H1 (cell line): ENCODE measurements around the gene ORAI3. TPM values are rescaled to one million over a fixed set of nuclear protein-coding genes. Genes with fewer than 3 reads are reported as not detected.
A peak's percentile ranks its signal among the peaks of the same experiment; 100 is the strongest.

Experiments
- CTCF ChIA-PET: fragments of 300-600 bp; sonication (Branson Sonifier 250); formaldehyde crosslinking; loops from one replicate; lab custom pipeline; 2021; ENCODE audit not compliant: partially characterized antibody; lab: Charles Lee
- POLR2A ChIA-PET: fragments of 300-600 bp; sonication (Branson Sonifier 250); formaldehyde crosslinking; loops from one replicate; lab custom pipeline; 2021; ENCODE audit warnings: inconsistent platforms; ENCODE audit not compliant: partially characterized antibody; lab: Charles Lee
- DNase-seq, 2 experiments: peaks; one replicate each; pipeline versions ENCODE4 v3.0.0 to v3.0.0-alpha.2; 2010 to 2022; ENCODE audit warnings: low spot score in 2 of 2, low read depth in 1 of 2, mixed read lengths in 1 of 2
- FAIRE-seq: peaks from 2 replicates; lab custom pipeline; 2011; peaks lifted over from hg19 to GRCh38; lab: Jason Lieb, UNC
- H2AFZ ChIP-seq: 2 replicates; pipeline ENCODE4 v1.8.1; 2012; ENCODE audit warnings: low read length, inconsistent platforms
- H2AK5ac ChIP-seq: 2 replicates; pipeline ENCODE4 v1.6.1; 2013; ENCODE audit warnings: low read depth, low read length
- H2BK120ac ChIP-seq: replicated peaks from 2 replicates; pipeline ENCODE3; 2013; ENCODE audit warnings: low read depth, low read length, inconsistent platforms
- H2BK12ac ChIP-seq: 2 replicates; pipeline ENCODE4 v1.6.1; 2013; ENCODE audit warnings: low read depth, low read length
- H2BK15ac ChIP-seq: 2 replicates; pipeline ENCODE4 v1.6.1; 2013; ENCODE audit warnings: low read length
- H2BK20ac ChIP-seq: 2 replicates; pipeline ENCODE4 v1.6.1; 2013; ENCODE audit warnings: low read length
- H2BK5ac ChIP-seq: 2 replicates; pipeline ENCODE4 v1.6.1; 2013; ENCODE audit warnings: low read depth, low read length
- H3K14ac ChIP-seq: 2 replicates; pipeline ENCODE4 v1.6.1; 2013; ENCODE audit warnings: inconsistent platforms; ENCODE audit not compliant: insufficient read length
- H3K18ac ChIP-seq: 2 replicates; pipeline ENCODE4 v1.6.1; 2013; ENCODE audit warnings: low read length; ENCODE audit errors: extremely low read depth
- H3K23ac ChIP-seq: 2 replicates; pipeline ENCODE4 v1.6.1; 2013; ENCODE audit warnings: inconsistent platforms; ENCODE audit not compliant: insufficient read length
- H3K23me2 ChIP-seq: 2 replicates; pipeline ENCODE4 v1.6.1; 2013; ENCODE audit warnings: low read depth, low read length
- H3K27ac ChIP-seq: 2 replicates; pipeline ENCODE4 v1.6.1; 2011; ENCODE audit warnings: low read depth, low read length, inconsistent platforms
- H3K27me3 ChIP-seq, 4 experiments: replicated peaks in 1 of 4; 1 replicate in 1 of 4; 2 replicates in 3 of 4; pipeline versions ENCODE4 v1.6.1 to v1.8.1; 2011 to 2013; ENCODE audit warnings: low read length in 3 of 4, mild to moderate bottlenecking in 3 of 4, inconsistent platforms in 2 of 4, mixed read lengths in 2 of 4, moderate library complexity in 1 of 4; ENCODE audit not compliant: control insufficient read depth in 3 of 4, insufficient read depth in 3 of 4; ENCODE audit errors: extremely low read depth in 1 of 4
- H3K36me3 ChIP-seq, 4 experiments: 2 replicates each; pipeline versions ENCODE4 v1.6.1 to v1.8.1; 2011 to 2013; ENCODE audit warnings: mild to moderate bottlenecking in 4 of 4, low read length in 3 of 4, moderate library complexity in 2 of 4, control low read depth in 1 of 4, inconsistent platforms in 1 of 4; ENCODE audit not compliant: insufficient read depth in 4 of 4, control insufficient read depth in 2 of 4
- H3K4ac ChIP-seq: replicated peaks from 2 replicates; pipeline ENCODE3; 2013; ENCODE audit warnings: low read length, low read depth, mixed read lengths, inconsistent platforms; ENCODE audit not compliant: insufficient read length
- H3K4me1 ChIP-seq, 4 experiments: replicated peaks in 1 of 4; 1 replicate in 1 of 4; 2 replicates in 3 of 4; pipeline versions ENCODE4 v1.6.1 to v1.8.1; 2011 to 2013; ENCODE audit warnings: low read length in 3 of 4, inconsistent platforms in 2 of 4, mixed read lengths in 1 of 4; ENCODE audit not compliant: insufficient read depth in 4 of 4, control insufficient read depth in 3 of 4
- H3K4me2 ChIP-seq, 2 experiments: 2 replicates each; pipeline versions ENCODE4 v1.6.1 to v1.8.1; 2011 to 2013; ENCODE audit warnings: low read depth in 2 of 2, low read length in 2 of 2, control low read depth in 1 of 2, inconsistent platforms in 1 of 2, mild to moderate bottlenecking in 1 of 2; ENCODE audit not compliant: insufficient read depth in 1 of 2
- H3K4me3 ChIP-seq, 4 experiments: fragments of 200-600, 300-600 bp in 1 of 4; sonication (generic), shearing (Covaris generic), sonication (Bioruptor Twin) in 1 of 4; 2 replicates each; pipeline versions ENCODE4 v1.5.1 to v1.8.1; 2011 to 2016; ENCODE audit warnings: low read length in 4 of 4, low read depth in 3 of 4, control low read depth in 2 of 4, inconsistent platforms in 2 of 4, mild to moderate bottlenecking in 2 of 4, mixed read lengths in 1 of 4, moderate library complexity in 1 of 4; ENCODE audit not compliant: insufficient read depth in 2 of 4; ENCODE audit errors: extremely low read depth in 1 of 4
- H3K56ac ChIP-seq: replicated peaks from 2 replicates; pipeline ENCODE3; 2013; ENCODE audit warnings: low read depth, mild to moderate bottlenecking, mixed read lengths, low read length, inconsistent platforms; ENCODE audit not compliant: insufficient read length
- H3K79me1 ChIP-seq: 2 replicates; pipeline ENCODE4 v1.6.1; 2013; ENCODE audit warnings: low read depth, low read length, control low read depth
- H3K79me2 ChIP-seq, 2 experiments: 2 replicates each; pipeline versions ENCODE4 v1.6.1 to v1.8.1; 2012 to 2013; ENCODE audit warnings: low read length in 2 of 2, mild to moderate bottlenecking in 2 of 2, inconsistent platforms in 1 of 2; ENCODE audit not compliant: insufficient read depth in 2 of 2, control insufficient read depth in 1 of 2
- H3K9ac ChIP-seq, 4 experiments: replicated peaks in 1 of 4; 1 replicate in 1 of 4; 2 replicates in 3 of 4; pipeline versions ENCODE4 v1.6.1 to v1.8.1; 2011 to 2013; ENCODE audit warnings: low read depth in 3 of 4, low read length in 3 of 4, control low read depth in 2 of 4, mild to moderate bottlenecking in 2 of 4, moderate library complexity in 2 of 4, inconsistent platforms in 1 of 4; ENCODE audit errors: extremely low read depth in 1 of 4
- H3K9me3 ChIP-seq, 2 experiments: 2 replicates each; pipeline versions ENCODE4 v1.6.1 to v1.8.1; 2012 to 2013; ENCODE audit warnings: mild to moderate bottlenecking in 2 of 2, moderate library complexity in 2 of 2, control low read depth in 1 of 2, inconsistent platforms in 1 of 2, low read depth in 1 of 2, low read length in 1 of 2, mixed read lengths in 1 of 2; ENCODE audit not compliant: insufficient read depth in 2 of 2
- H4K20me1 ChIP-seq, 2 experiments: replicated peaks in 1 of 2; 2 replicates each; pipeline versions ENCODE3 to v1.8.1; 2011 to 2013; ENCODE audit warnings: inconsistent platforms in 2 of 2, low read length in 2 of 2, mild to moderate bottlenecking in 1 of 2; ENCODE audit not compliant: insufficient read depth in 2 of 2, control insufficient read depth in 1 of 2
- H4K5ac ChIP-seq: 2 replicates; pipeline ENCODE4 v1.6.1; 2013; ENCODE audit warnings: low read length, low read depth, mixed read lengths, inconsistent platforms; ENCODE audit not compliant: insufficient read length
- H4K8ac ChIP-seq: 2 replicates; pipeline ENCODE4 v1.8.0; 2013; ENCODE audit warnings: mild to moderate bottlenecking, moderate library complexity, low read length, inconsistent platforms; ENCODE audit not compliant: insufficient read depth; ENCODE audit errors: extremely low read depth
- H4K91ac ChIP-seq: replicated peaks from 2 replicates; pipeline ENCODE3; 2013; ENCODE audit warnings: low read length, mixed read lengths, inconsistent platforms; ENCODE audit not compliant: insufficient read length
- BACH1 ChIP-seq: IDR thresholded peaks from 2 replicates; pipeline ENCODE4 v1.6.1; 2012; ENCODE audit warnings: low read length, improper control_type of control experiment
- HDAC2 ChIP-seq, 2 experiments: fragments of 300-600 bp in 1 of 2; sonication (generic) in 1 of 2; IDR thresholded peaks; 2 replicates each; pipeline ENCODE4 v1.6.1; 2011 to 2012; ENCODE audit warnings: low read depth in 2 of 2, low read length in 2 of 2, mild to moderate bottlenecking in 2 of 2, moderate library complexity in 2 of 2, borderline replicate concordance in 1 of 2, inconsistent platforms in 1 of 2
- HDAC6 ChIP-seq: IDR thresholded peaks from one replicate; pipeline ENCODE4 v1.7.1; 2012; ENCODE audit warnings: low read depth, mild to moderate bottlenecking, inconsistent platforms, low read length, moderate library complexity
- JUND ChIP-seq: IDR thresholded peaks from 2 replicates; pipeline ENCODE4 v1.6.1; 2011; ENCODE audit warnings: mild to moderate bottlenecking, improper control_type of control experiment, low read length
- NANOG ChIP-seq: IDR thresholded peaks from 2 replicates; pipeline ENCODE4 v1.6.1; 2011; ENCODE audit warnings: low read length, low read depth, mild to moderate bottlenecking, inconsistent platforms; ENCODE audit not compliant: insufficient read depth, poor library complexity, severe bottlenecking
- NRF1 ChIP-seq: IDR thresholded peaks from 2 replicates; pipeline ENCODE4 v1.6.1; 2011; ENCODE audit warnings: mild to moderate bottlenecking, low read depth, low read length, improper control_type of control experiment
- POLR2A ChIP-seq, 2 experiments: IDR thresholded peaks; 1 replicate in 1 of 2; 2 replicates in 1 of 2; pipeline ENCODE4 v1.6.1; 2011; ENCODE audit warnings: low read depth in 2 of 2, low read length in 2 of 2, mild to moderate bottlenecking in 2 of 2; ENCODE audit errors: control extremely low read depth in 1 of 2
- POLR2AphosphoS5 ChIP-seq: IDR thresholded peaks from 2 replicates; pipeline ENCODE4 v1.6.1; 2011; ENCODE audit warnings: low read depth, low read length
- SIN3A ChIP-seq, 2 experiments: IDR thresholded peaks in 1 of 2; conservative IDR thresholded peaks in 1 of 2; 2 replicates each; pipeline ENCODE4 v1.6.1; 2011 to 2012; ENCODE audit warnings: low read length in 2 of 2, improper control_type of control experiment in 1 of 2, low read depth in 1 of 2, mild to moderate bottlenecking in 1 of 2
- SIX5 ChIP-seq: IDR thresholded peaks from 2 replicates; pipeline ENCODE4 v1.6.1; 2011; ENCODE audit warnings: mild to moderate bottlenecking, low read depth, low read length
- SP4 ChIP-seq: IDR thresholded peaks from 2 replicates; pipeline ENCODE4 v1.6.1; 2012; ENCODE audit warnings: low read length, inconsistent platforms
- TAF1 ChIP-seq: IDR thresholded peaks from 2 replicates; pipeline ENCODE4 v1.6.1; 2011; ENCODE audit warnings: mild to moderate bottlenecking, low read depth, low read length
- WGBS, 2 experiments: shearing (Covaris generic) in 1 of 2; methylation state at CpG; one replicate each; pipeline versions ENCODE4 v1.1.6 to v1.1.7; 2013 to 2015; ENCODE audit warnings: low lambda C conversion rate in 2 of 2, mixed read lengths in 2 of 2, inconsistent platforms in 1 of 2, low coverage in 1 of 2, missing lambda C conversion rate in 1 of 2; ENCODE audit not compliant: insufficient replicate concordance in 2 of 2, insufficient coverage in 1 of 2, insufficient read length in 1 of 2; ENCODE audit errors: extremely low coverage in 1 of 2, missing lambda C conversion rate in 1 of 2; 5-methylcytosine and 5-hydroxymethylcytosine counted together
- polyA plus RNA-seq, 7 experiments: library from polyadenylated mRNA; depleted of rRNA in 3 of 7; stranded (reverse) in 5 of 7; unstranded in 2 of 7; fragments of >200 nt in 5 of 7; fragments of 200-250 nt in 2 of 7; gene quantifications; 1 replicate in 5 of 7; 2 replicates in 1 of 7; 4 replicates in 1 of 7; pipeline versions ENCODE4 v1.2.1 to v1.2.3, GENCODE V29; 2011 to 2013; ENCODE audit warnings: missing spikeins in 2 of 7, mixed read lengths in 2 of 7
- total RNA-seq: library from RNA; stranded (reverse); fragmentation: NEBNext Ultra II Directional; extraction: Animal tissue kit (Norgen Biotek cat#: 25700); gene quantifications from 2 replicates; pipeline ENCODE4 v1.2.1, GENCODE V29; 2021

The ORAI3 gene
- total and polyA plus RNA-seq, 2 of the 8 experiments (the other 6 are each of a cell fraction or from before 2014, with no cell fraction given), result 8.7 to 24.5 TPM

GRCh38 chr16:30927789-30928378, 21.0 kb upstream of the ORAI3 start:
- Histone ChIP-seq H4K8ac (no peak overlapping the region), H3K18ac (no peak overlapping the region), H3K9ac (no peak overlapping the region), H3K4me1 (peaks cover 0 to 9% (median 2%) of the 10 kb centered on the region in 4 experiments; a peak in 4 of 7 replicates), H4K5ac (no peak overlapping the region), H3K4me3 (no peak overlapping the region), H2BK12ac (no peak overlapping the region), H2BK5ac (no peak overlapping the region; the same call in 1 of the 2 replicates), H3K79me1 (peaks cover 7% of the 10 kb centered on the region), H3K27ac (0 out of 2 replicates have a peak overlapping the region, but pooled peaks have one; percentile 8), H3K23me2 (peaks cover 3% of the 10 kb centered on the region; the same call in 1 of the 2 replicates), H2AFZ (no peak overlapping the region), H3K27me3 (no peaks in the 10 kb centered on the region), H3K36me3 (peaks cover 8 to 41% (median 26%) of the 10 kb centered on the region in 4 experiments; a peak in 7 of 8 replicates), H3K14ac (no peak overlapping the region), H4K20me1 (peaks cover 3 to 5% of the 10 kb centered on the region in 2 experiments), H3K56ac (no peak overlapping the region), H2BK15ac (no peak overlapping the region), H2AK5ac (no peak overlapping the region), H3K23ac (no peak overlapping the region), H4K91ac (no peak overlapping the region), H3K4ac (no peak overlapping the region), H3K79me2 (peaks cover 0 to 10% of the 10 kb centered on the region in 2 experiments; a peak in 2 of 4 replicates), H3K4me2 (no peak overlapping the region; a peak in 1 of 4 replicates), H3K9me3 (no peaks in the 10 kb centered on the region), H2BK20ac (no peak overlapping the region), H2BK120ac (no peak overlapping the region)
- WGBS, 2 experiments, result 61% methylated on average over 6 of the region's 15 CpGs; no CpG with 5 or more reads in 1 of the 2 experiments
- FAIRE-seq (peak; percentile 87), DNase-seq (peak; percentile 76 to 85)
- ChIA-PET POLR2A (interaction anchor here (0.8 to 8.2 kb wide), 7 partner anchors 9 to 153 kb away, joined by 3 to 105 read pairs (median 4); no protein-coding TSS in a partner anchor), CTCF (interaction anchor here (3.6 to 4.4 kb wide), 2 partner anchors 7 to 14 kb away, joined by 21 to 33 read pairs; no protein-coding TSS in a partner anchor)
- peak; percentile 84 for TF ChIP-seq NRF1
- no peak for TF ChIP-seq POLR2A (IDR thresholded peaks at IDR 0.05; ENCODE audit: control extremely low read depth in 1 of 2, low read depth in 2 of 2, low read length in 2 of 2)
- TF ChIP-seq TAF1, result no peak
- no peak for TF ChIP-seq HDAC6
- TF ChIP-seq JUND, result no peak
- peak; percentile 77 for TF ChIP-seq SIX5
- 0 out of 4 replicates have a peak, but pooled peaks of 1 of the 2 experiments have one; percentile 28 for TF ChIP-seq SIN3A (conservative IDR thresholded peaks at IDR 0.05 in 1 of 2, IDR thresholded peaks at IDR 0.05 in 1 of 2; ENCODE audit: low read depth in 1 of 2, low read length in 2 of 2)
- 0 out of 2 replicates have a peak, but pooled peaks have one; percentile 4 for TF ChIP-seq BACH1
- TF ChIP-seq HDAC2 (IDR thresholded peaks at IDR 0.05; ENCODE audit: borderline replicate concordance in 1 of 2, low read depth in 2 of 2, low read length in 2 of 2), result no peak
- TF ChIP-seq SP4, result 0 out of 2 replicates have a peak, but pooled peaks have one; percentile 60
- peak; percentile 68; the same call in 1 of the 2 replicates for TF ChIP-seq POLR2AphosphoS5
- no peak for TF ChIP-seq NANOG
